ENCODE results near the gene TRIM31. TPM values are rescaled to one million over a fixed set of nuclear protein-coding genes. Genes with fewer than 3 reads are reported as not detected.

Gene TRIM31
- polyA plus RNA-seq, 1 donor from 2014 or later: not detected

DNA sequence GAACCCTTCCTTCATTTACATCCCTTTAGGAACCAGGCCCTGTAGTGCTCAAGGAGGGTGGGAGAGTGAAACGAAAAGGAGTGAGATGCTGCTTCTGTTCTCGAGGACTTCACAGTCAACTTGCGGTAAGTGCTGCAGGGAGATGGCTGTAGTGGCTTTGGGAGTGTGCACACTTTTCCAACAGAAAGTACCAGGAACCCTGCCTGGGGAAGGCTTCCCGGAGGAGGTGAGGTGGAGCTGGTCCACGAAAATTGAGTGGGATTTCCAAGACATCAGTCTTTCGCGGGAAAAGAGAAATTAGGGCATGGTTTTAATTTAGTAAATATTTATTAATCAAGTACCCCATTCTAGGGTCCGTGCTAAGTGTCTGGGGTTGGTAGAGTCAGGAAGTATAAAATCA, 12.7 kb downstream of the TRIM31 start:
- no peaks in the 10 kb centered on the region for H4K20me1 ChIP-seq (ENCODE audit: insufficient read depth)
- H3K9me2 ChIP-seq (ENCODE audit: insufficient read depth, low read length): no peaks in the 10 kb centered on the region
- H2AFZ ChIP-seq (ENCODE audit: low read depth, low read length): no peak overlapping the region
- no peaks in the 10 kb centered on the region for H3K36me3 ChIP-seq (ENCODE audit: insufficient read depth, low read length)
- H3K79me2 ChIP-seq (replicated peaks; ENCODE audit: insufficient read depth, low read length): no peaks in the 10 kb centered on the region
- H3K9me3 ChIP-seq (ENCODE audit: low read length): no peaks in the 10 kb centered on the region
- H3F3A ChIP-seq (ENCODE audit: insufficient read depth, low read length, poor library complexity, severe bottlenecking): no peaks in the 10 kb centered on the region
- H3K9ac ChIP-seq (ENCODE audit: low read length): no peak overlapping the region
- H3K27me3 ChIP-seq (ENCODE audit: insufficient read depth, low read depth, low read length): peaks cover 78% of the 10 kb centered on the region
- H3K4me3 ChIP-seq (ENCODE audit: low read length): no peak overlapping the region
- TF ChIP-seq TAF1 (IDR thresholded peaks at IDR 0.05; ENCODE audit: low read depth) (no peak), REST (IDR thresholded peaks at IDR 0.05; ENCODE audit: borderline replicate concordance) (no peak), RAD21 (conservative IDR thresholded peaks at IDR 0.05) (no peak)
- TF ChIP-seq, protein P1, sequence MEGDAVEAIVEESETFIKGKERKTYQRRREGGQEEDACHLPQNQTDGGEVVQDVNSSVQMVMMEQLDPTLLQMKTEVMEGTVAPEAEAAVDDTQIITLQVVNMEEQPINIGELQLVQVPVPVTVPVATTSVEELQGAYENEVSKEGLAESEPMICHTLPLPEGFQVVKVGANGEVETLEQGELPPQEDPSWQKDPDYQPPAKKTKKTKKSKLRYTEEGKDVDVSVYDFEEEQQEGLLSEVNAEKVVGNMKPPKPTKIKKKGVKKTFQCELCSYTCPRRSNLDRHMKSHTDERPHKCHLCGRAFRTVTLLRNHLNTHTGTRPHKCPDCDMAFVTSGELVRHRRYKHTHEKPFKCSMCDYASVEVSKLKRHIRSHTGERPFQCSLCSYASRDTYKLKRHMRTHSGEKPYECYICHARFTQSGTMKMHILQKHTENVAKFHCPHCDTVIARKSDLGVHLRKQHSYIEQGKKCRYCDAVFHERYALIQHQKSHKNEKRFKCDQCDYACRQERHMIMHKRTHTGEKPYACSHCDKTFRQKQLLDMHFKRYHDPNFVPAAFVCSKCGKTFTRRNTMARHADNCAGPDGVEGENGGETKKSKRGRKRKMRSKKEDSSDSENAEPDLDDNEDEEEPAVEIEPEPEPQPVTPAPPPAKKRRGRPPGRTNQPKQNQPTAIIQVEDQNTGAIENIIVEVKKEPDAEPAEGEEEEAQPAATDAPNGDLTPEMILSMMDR (IDR thresholded peaks at IDR 0.05; ENCODE audit: poor library complexity, severe bottlenecking): no peak
- no peak overlapping the region for H3K27ac ChIP-seq (ENCODE audit: low read length)
- H3K4me2 ChIP-seq (ENCODE audit: low read length): no peak overlapping the region

DNA sequence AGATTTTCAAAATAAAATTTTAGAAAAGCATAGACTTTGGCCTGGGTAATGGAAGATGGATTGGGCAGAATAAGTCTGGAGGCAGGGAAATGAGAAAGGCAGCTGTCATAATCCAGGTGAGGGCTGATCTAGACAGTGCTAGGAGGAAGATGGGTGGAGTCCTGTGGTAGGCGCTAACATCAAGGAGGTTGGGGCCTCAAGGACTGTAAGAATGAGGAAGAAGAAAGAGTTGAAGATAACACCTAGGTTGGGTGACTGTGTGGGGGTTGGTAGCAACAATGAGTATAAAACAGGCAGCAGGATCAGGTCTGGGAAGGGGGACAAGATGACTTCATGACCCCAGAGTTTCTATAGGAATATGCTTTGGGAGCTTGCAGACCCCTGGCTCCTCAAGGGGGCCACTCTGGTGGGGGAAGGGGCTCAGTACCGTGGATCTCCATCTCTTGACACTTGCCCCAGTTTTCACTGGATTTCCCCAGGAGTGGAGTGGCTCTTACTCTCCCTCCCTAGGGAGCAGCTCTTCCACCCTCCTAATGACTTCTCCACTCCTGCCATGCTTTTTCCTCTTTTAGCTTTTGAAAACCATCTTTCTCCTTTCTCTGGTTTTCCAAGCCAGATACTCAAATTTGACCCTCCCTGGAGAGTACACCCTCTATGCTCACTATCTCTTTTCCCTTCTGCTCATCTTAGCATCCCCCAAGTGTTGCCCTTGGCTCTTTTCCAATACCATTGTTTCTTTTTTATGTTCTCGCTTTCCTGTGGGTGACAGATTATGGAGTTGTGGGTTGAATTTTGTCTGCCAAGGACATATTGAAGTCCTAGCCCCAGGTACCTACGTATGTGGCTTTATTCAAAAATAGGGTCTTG, 14.8 kb downstream of the TRIM31 start:
- H3K79me2 ChIP-seq (replicated peaks; ENCODE audit: insufficient read depth, low read length): no peaks in the 10 kb centered on the region
- no peak for TF ChIP-seq RAD21 (conservative IDR thresholded peaks at IDR 0.05)
- TF ChIP-seq MXI1 (conservative IDR thresholded peaks at IDR 0.05; ENCODE audit: poor library complexity, severe bottlenecking): no peak
- no peak for TF ChIP-seq SMC3 (conservative IDR thresholded peaks at IDR 0.05; ENCODE audit: poor library complexity)
- no peak for TF ChIP-seq EP300 (conservative IDR thresholded peaks at IDR 0.05; ENCODE audit: poor library complexity, severe bottlenecking)
- no peak for TF ChIP-seq TAF1 (IDR thresholded peaks at IDR 0.05; ENCODE audit: low read depth)
- TF ChIP-seq EZH2 (IDR thresholded peaks at IDR 0.05; ENCODE audit: borderline replicate concordance, insufficient read depth, low read length, poor library complexity, severe bottlenecking): no peak
- no peak for TF ChIP-seq POLR2AphosphoS5 (IDR thresholded peaks at IDR 0.05)
- TF ChIP-seq, protein P1 (IDR thresholded peaks at IDR 0.05; ENCODE audit: poor library complexity, severe bottlenecking): no peak
- TF ChIP-seq REST (IDR thresholded peaks at IDR 0.05; ENCODE audit: borderline replicate concordance): no peak
- H3K9me3 ChIP-seq (ENCODE audit: low read length): no peaks in the 10 kb centered on the region

More for the DNA sequence above, 14.8 kb downstream of the TRIM31 start:
- H2AFZ ChIP-seq (ENCODE audit: low read depth, low read length): no peak overlapping the region
- H4K20me1 ChIP-seq (ENCODE audit: insufficient read depth): no peaks in the 10 kb centered on the region
- no peak overlapping the region for H3K9ac ChIP-seq (ENCODE audit: low read length)
- no peaks in the 10 kb centered on the region for H3F3A ChIP-seq (ENCODE audit: insufficient read depth, low read length, poor library complexity, severe bottlenecking)
- no peaks in the 10 kb centered on the region for H3K9me2 ChIP-seq (ENCODE audit: insufficient read depth, low read length)
- H3K27me3 ChIP-seq (ENCODE audit: insufficient read depth, low read depth, low read length): peaks cover 65% of the 10 kb centered on the region
- H3K4me3 ChIP-seq (ENCODE audit: low read length): no peak overlapping the region
- no peak overlapping the region for H3K27ac ChIP-seq (ENCODE audit: low read length)
- H3K36me3 ChIP-seq (ENCODE audit: insufficient read depth, low read length): no peaks in the 10 kb centered on the region
- H3K4me2 ChIP-seq (ENCODE audit: low read length): no peak overlapping the region

All from neural cell (in vitro differentiated cells).